Fibroblast of lung (primary cell): ENCODE results near the gene NKX6-2.

Experiments
- EZH2 ChIP-seq: IDR thresholded peaks from 2 replicates; pipeline ENCODE4 v1.5.1; 2012; ENCODE audit warnings: low read length, control low read depth, mild to moderate bottlenecking; ENCODE audit errors: missing control alignments
- TF ChIP-seq, protein P1 (sequence below), 2 donors: IDR thresholded peaks in 1 of 2; conservative IDR thresholded peaks in 1 of 2; 1 replicate in 1 of 2; 2 replicates in 1 of 2; pipeline ENCODE4 v1.5.1; 2011 to 2012; ENCODE audit warnings: low read length in 2 of 2, control low read depth in 1 of 2, inconsistent platforms in 1 of 2, low read depth in 1 of 2, mild to moderate bottlenecking in 1 of 2

DNA sequence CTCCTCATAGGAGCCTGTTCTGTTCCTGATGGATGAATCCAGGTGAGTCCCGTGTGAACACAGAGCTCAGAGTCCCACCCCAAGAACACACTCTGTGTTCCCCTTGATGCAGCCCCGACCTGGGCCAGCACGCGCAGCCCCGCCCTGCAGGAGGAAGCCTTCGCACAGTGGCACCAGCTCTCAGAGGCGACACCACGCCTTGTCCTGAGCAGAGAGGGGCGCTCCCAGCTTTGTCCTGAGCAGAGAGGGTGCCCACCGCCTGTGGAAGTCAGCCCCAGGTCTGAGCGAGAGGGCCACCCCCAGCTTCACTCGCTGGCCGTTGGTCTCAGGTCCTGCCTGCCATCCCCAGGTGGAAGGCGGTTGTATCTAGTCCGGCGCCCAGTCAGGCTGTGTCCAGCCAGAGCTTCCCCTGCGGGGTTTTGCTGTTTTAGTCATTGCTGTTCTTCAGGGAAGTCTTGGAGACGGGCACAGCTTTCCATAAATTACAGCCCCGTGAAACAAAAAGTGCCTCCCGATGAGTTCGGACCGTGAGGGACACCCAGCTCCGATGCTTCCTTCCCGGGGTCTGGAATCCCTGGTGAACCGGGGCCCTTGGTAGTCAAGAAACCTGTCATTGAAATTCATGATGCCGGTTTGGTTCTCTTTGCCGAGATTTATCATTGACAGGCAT is 43.6 kb downstream of the NKX6-2 start:
- TF ChIP-seq, protein P1, sequence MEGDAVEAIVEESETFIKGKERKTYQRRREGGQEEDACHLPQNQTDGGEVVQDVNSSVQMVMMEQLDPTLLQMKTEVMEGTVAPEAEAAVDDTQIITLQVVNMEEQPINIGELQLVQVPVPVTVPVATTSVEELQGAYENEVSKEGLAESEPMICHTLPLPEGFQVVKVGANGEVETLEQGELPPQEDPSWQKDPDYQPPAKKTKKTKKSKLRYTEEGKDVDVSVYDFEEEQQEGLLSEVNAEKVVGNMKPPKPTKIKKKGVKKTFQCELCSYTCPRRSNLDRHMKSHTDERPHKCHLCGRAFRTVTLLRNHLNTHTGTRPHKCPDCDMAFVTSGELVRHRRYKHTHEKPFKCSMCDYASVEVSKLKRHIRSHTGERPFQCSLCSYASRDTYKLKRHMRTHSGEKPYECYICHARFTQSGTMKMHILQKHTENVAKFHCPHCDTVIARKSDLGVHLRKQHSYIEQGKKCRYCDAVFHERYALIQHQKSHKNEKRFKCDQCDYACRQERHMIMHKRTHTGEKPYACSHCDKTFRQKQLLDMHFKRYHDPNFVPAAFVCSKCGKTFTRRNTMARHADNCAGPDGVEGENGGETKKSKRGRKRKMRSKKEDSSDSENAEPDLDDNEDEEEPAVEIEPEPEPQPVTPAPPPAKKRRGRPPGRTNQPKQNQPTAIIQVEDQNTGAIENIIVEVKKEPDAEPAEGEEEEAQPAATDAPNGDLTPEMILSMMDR (conservative IDR thresholded peaks at IDR 0.05 in 1 of 2, IDR thresholded peaks at IDR 0.05 in 1 of 2; ENCODE audit: low read depth in 1 of 2, low read length in 2 of 2) = no peak
- TF ChIP-seq EZH2 = no peak
